ENCODE results near the gene PLCB4.

DNA sequence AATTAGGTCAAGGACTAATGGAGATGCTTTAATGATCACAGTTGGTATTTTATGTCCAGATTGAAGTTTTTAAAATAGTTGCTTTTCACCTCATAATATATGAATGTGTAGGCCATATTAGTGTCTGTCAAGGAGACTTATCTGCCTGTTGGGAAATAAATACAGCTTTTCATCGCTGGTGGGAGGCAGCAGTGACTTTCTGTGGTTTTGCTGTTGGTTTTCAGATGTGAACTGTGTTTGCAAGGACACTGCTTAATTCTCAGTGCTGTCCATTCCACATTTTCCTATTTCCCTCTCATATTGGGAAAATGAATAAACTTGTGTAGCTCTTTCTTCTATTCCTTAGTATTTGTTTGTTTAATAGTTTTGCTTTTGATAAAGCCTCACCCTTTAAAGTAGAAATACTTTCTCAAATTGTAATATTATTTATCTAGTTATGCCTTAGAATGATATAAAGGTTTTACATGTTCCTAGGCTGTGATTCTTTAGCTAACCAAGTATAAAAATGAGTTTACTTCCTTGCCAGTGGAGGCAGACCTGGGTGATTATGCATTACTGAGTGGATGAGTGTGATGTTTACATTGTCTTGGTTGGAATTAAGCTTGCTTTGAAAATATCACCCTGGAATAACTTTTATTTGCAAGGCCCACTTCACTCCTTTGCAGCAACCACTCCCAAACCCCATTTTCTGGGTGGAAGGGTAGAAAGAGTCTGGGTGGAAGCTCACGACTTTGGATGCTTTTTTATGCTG lies 3.3 kb downstream of the PLCB4 start:
- TF ChIP-seq EP300 (IDR thresholded peaks at IDR 0.05) (no peak), POLR2A (IDR thresholded peaks at IDR 0.05) (no peak), POLR2AphosphoS5 (IDR thresholded peaks at IDR 0.05) (no peak)
- TF ChIP-seq, protein P1, sequence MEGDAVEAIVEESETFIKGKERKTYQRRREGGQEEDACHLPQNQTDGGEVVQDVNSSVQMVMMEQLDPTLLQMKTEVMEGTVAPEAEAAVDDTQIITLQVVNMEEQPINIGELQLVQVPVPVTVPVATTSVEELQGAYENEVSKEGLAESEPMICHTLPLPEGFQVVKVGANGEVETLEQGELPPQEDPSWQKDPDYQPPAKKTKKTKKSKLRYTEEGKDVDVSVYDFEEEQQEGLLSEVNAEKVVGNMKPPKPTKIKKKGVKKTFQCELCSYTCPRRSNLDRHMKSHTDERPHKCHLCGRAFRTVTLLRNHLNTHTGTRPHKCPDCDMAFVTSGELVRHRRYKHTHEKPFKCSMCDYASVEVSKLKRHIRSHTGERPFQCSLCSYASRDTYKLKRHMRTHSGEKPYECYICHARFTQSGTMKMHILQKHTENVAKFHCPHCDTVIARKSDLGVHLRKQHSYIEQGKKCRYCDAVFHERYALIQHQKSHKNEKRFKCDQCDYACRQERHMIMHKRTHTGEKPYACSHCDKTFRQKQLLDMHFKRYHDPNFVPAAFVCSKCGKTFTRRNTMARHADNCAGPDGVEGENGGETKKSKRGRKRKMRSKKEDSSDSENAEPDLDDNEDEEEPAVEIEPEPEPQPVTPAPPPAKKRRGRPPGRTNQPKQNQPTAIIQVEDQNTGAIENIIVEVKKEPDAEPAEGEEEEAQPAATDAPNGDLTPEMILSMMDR (IDR thresholded peaks at IDR 0.05), result no peak
